Gastrocnemius medialis (tissue), 4 donors: ENCODE results near the gene DYNC2I2.

Source experiments
- POLR2A ChIP-seq, 2 donors: fragments of 450-650 bp; IDR thresholded peaks; one replicate each; pipeline ENCODE4 v1.6.1; 2017; ENCODE audit warnings: antibody characterized with exemption in 2 of 2, mild to moderate bottlenecking in 2 of 2, moderate library complexity in 2 of 2
- TF ChIP-seq, protein P1 (sequence below), 5 experiments: fragments of 450-650 bp in 3 of 5; fragments of 200-600 bp in 2 of 5; sonication (generic) in 2 of 5; IDR thresholded peaks in 4 of 5; conservative IDR thresholded peaks in 1 of 5; 1 replicate in 4 of 5; 2 replicates in 1 of 5; pipeline ENCODE4 v1.5.1; 2016 to 2019; ENCODE audit warnings: antibody characterized with exemption in 5 of 5, mild to moderate bottlenecking in 3 of 5, moderate library complexity in 3 of 5

DNA sequence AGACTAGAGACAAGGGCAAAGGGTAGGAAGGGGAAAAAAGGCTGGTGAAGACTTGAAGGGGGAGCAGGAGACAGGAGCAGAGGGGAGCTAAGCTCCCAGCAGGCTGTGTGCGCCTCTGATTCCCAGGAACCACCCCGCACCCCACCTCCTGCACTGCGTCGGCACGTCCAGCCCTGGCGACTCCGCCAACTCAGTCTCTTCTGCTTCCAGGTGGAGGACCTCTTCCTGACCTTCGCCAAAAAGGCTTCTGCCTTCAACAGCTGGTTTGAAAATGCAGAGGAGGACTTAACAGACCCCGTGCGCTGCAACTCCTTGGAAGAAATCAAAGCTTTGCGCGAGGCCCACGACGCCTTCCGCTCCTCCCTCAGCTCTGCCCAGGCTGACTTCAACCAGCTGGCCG is 30.5 kb downstream of the DYNC2I2 start:
- TF ChIP-seq, protein P1, sequence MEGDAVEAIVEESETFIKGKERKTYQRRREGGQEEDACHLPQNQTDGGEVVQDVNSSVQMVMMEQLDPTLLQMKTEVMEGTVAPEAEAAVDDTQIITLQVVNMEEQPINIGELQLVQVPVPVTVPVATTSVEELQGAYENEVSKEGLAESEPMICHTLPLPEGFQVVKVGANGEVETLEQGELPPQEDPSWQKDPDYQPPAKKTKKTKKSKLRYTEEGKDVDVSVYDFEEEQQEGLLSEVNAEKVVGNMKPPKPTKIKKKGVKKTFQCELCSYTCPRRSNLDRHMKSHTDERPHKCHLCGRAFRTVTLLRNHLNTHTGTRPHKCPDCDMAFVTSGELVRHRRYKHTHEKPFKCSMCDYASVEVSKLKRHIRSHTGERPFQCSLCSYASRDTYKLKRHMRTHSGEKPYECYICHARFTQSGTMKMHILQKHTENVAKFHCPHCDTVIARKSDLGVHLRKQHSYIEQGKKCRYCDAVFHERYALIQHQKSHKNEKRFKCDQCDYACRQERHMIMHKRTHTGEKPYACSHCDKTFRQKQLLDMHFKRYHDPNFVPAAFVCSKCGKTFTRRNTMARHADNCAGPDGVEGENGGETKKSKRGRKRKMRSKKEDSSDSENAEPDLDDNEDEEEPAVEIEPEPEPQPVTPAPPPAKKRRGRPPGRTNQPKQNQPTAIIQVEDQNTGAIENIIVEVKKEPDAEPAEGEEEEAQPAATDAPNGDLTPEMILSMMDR (IDR thresholded peaks at IDR 0.05 in 4 of 5, conservative IDR thresholded peaks at IDR 0.05 in 1 of 5): no peak
- TF ChIP-seq POLR2A (IDR thresholded peaks at IDR 0.05): no peak
